ENCODE data around the gene TSC2. TPM values are rescaled to one million over a fixed set of nuclear protein-coding genes. Genes with fewer than 3 reads are reported as not detected.

Gene TSC2
- total and polyA plus RNA-seq, 12 donors = 18.6 to 333 (median 92.6) TPM

- Histone ChIP-seq H3K36me3 (replicated peaks in 1 of 2) (peaks cover 0 to 80% of the 10 kb centered on the region in 2 donors), H3K27me3 (no peaks in the 10 kb centered on the region), H3K4me1 (replicated peaks in 1 of 2) (peaks cover 0 to 19% of the 10 kb centered on the region in 2 donors), H3K9me3 (replicated peaks in 1 of 3) (no peaks in the 10 kb centered on the region), H3K4me3 (no peak overlapping the region), H3K27ac (no peak overlapping the region)
- 94 to 97% (median 96%) methylated on average over 9 to 23 of the region's 23 CpGs for WGBS, 4 donors
- DNase-seq = no peak
- intact Hi-C loops (cut with DNase I) = no loop called here
- TF ChIP-seq CTCF (IDR thresholded peaks at IDR 0.05) (no peak), POLR2A (IDR thresholded peaks at IDR 0.05) (no peak)
Observed at GRCh38 chr16:2078691-2079090, 30.9 kb downstream of the TSC2 start.

GRCh38 chr16:2079311-2079800, 31.6 kb downstream of the TSC2 start:
- intact Hi-C loops (cut with DNase I) = no loop called here
- Histone ChIP-seq H3K27me3 (no peaks in the 10 kb centered on the region), H3K4me1 (replicated peaks in 1 of 2) (peaks cover 0 to 19% of the 10 kb centered on the region in 2 donors), H3K4me3 (no peak overlapping the region), H3K36me3 (replicated peaks in 1 of 2) (peaks cover 0 to 80% of the 10 kb centered on the region in 2 donors), H3K27ac (no peak overlapping the region), H3K9me3 (replicated peaks in 1 of 3) (no peaks in the 10 kb centered on the region)
- no peak for DNase-seq
- WGBS, 4 donors = 95 to 96% (median 95%) methylated on average over 14 to 30 of the region's 30 CpGs
- no peak for TF ChIP-seq CTCF (IDR thresholded peaks at IDR 0.05)
- no peak for TF ChIP-seq POLR2A (IDR thresholded peaks at IDR 0.05)

GRCh38 chr16:2079991-2080390, 32.2 kb downstream of the TSC2 start:
- DNase-seq = no peak
- H3K27ac ChIP-seq = no peak overlapping the region
- TF ChIP-seq POLR2A (IDR thresholded peaks at IDR 0.05) = no peak
- TF ChIP-seq CTCF (IDR thresholded peaks at IDR 0.05) = no peak
- peaks cover 0 to 80% of the 10 kb centered on the region in 2 donors for H3K36me3 ChIP-seq (replicated peaks in 1 of 2)
- WGBS, 4 donors = 73 to 96% (median 93%) methylated on average over 3 to 16 of the region's 16 CpGs
- H3K27me3 ChIP-seq = no peaks in the 10 kb centered on the region
- H3K9me3 ChIP-seq (replicated peaks in 1 of 3) = no peaks in the 10 kb centered on the region
- no peak overlapping the region for H3K4me3 ChIP-seq
- H3K4me1 ChIP-seq (replicated peaks in 1 of 2) = peaks cover 0 to 19% of the 10 kb centered on the region in 2 donors
- intact Hi-C loops (cut with DNase I) = loop anchor here in 1 of 2 donors (5.0 kb wide), 1 partner anchor 58 kb away; no protein-coding TSS in a partner anchor

GRCh38 chr16:2081201-2082084, 33.7 kb downstream of the TSC2 start:
- DNase-seq = no peak
- no peaks in the 10 kb centered on the region for H3K9me3 ChIP-seq (replicated peaks in 1 of 3)
- intact Hi-C loops (cut with DNase I) = loop anchor here in 1 of 2 donors (5.0 kb wide), 1 partner anchor 59 kb away; no protein-coding TSS in a partner anchor
- WGBS, 4 donors = 83 to 87% (median 86%) methylated on average over 14 to 35 of the region's 35 CpGs
- TF ChIP-seq POLR2A (IDR thresholded peaks at IDR 0.05) (no peak), CTCF (IDR thresholded peaks at IDR 0.05) (no peak)
- peak overlapping the region in 3 of 5 donors; percentile 26 to 81 (median 76) for H3K27ac ChIP-seq
- H3K4me1 ChIP-seq (replicated peaks in 1 of 2) = peaks cover 0 to 19% of the 10 kb centered on the region in 2 donors
- no peak overlapping the region for H3K4me3 ChIP-seq
- H3K36me3 ChIP-seq (replicated peaks in 1 of 2) = peaks cover 0 to 80% of the 10 kb centered on the region in 2 donors
- H3K27me3 ChIP-seq = no peaks in the 10 kb centered on the region
